ENCODE data around the gene ALG14.

The ALG14 gene

GRCh38 chr1:94980582-94981574 lies 91.9 kb downstream of the ALG14 start:
- no peak for TF ChIP-seq POLR2A (IDR thresholded peaks at IDR 0.05; ENCODE audit: low read depth, low read length)
- FAIRE-seq: no peak

GRCh38 chr1:94979656-94980581 lies 92.8 kb downstream of the ALG14 start:
- FAIRE-seq (no peak), DNase-seq (ENCODE audit: insufficient read length, low spot score) (no peak)

More at GRCh38 chr1:94980582-94981574, 91.9 kb downstream of the ALG14 start:
- DNase-seq (ENCODE audit: insufficient read length, low spot score): no peak

GRCh38 chr1:94979131-94979530 lies 93.6 kb downstream of the ALG14 start:
- DNase-seq (ENCODE audit: insufficient read length, low spot score) (no peak), FAIRE-seq (no peak)
- no peak for TF ChIP-seq POLR2A (IDR thresholded peaks at IDR 0.05; ENCODE audit: low read depth, low read length)

More at GRCh38 chr1:94979656-94980581, 92.8 kb downstream of the ALG14 start:
- TF ChIP-seq POLR2A (IDR thresholded peaks at IDR 0.05; ENCODE audit: low read depth, low read length): no peak

GRCh38 chr1:94978401-94978800 lies 94.3 kb downstream of the ALG14 start:
- TF ChIP-seq POLR2A (IDR thresholded peaks at IDR 0.05; ENCODE audit: low read depth, low read length): no peak
- DNase-seq (ENCODE audit: insufficient read length, low spot score): no peak
- FAIRE-seq: no peak

- FAIRE-seq: no peak
- TF ChIP-seq POLR2A (IDR thresholded peaks at IDR 0.05; ENCODE audit: low read depth, low read length): no peak
- DNase-seq (ENCODE audit: insufficient read length, low spot score): no peak
Measured at GRCh38 chr1:94976971-94977548, 95.7 kb downstream of the ALG14 start.

GRCh38 chr1:94974824-94975223 lies 97.9 kb downstream of the ALG14 start:
- FAIRE-seq (peak; percentile 78), DNase-seq (ENCODE audit: insufficient read length, low spot score) (peak; percentile 40)
- TF ChIP-seq POLR2A (IDR thresholded peaks at IDR 0.05; ENCODE audit: low read depth, low read length): no peak

- DNase-seq (ENCODE audit: insufficient read length, low spot score) (no peak), FAIRE-seq (no peak)
- TF ChIP-seq POLR2A (IDR thresholded peaks at IDR 0.05; ENCODE audit: low read depth, low read length): no peak
Measured at GRCh38 chr1:94974241-94974640, 98.5 kb downstream of the ALG14 start.

- FAIRE-seq (no peak), DNase-seq (ENCODE audit: insufficient read length, low spot score) (no peak)
- no peak for TF ChIP-seq POLR2A (IDR thresholded peaks at IDR 0.05; ENCODE audit: low read depth, low read length)
Measured at GRCh38 chr1:94973309-94973922, 99.3 kb downstream of the ALG14 start.

GRCh38 chr1:94971491-94971924 lies 101.2 kb downstream of the ALG14 start:
- DNase-seq (ENCODE audit: insufficient read length, low spot score): peak; percentile 49
- peak; percentile 96 for FAIRE-seq
- TF ChIP-seq POLR2A (IDR thresholded peaks at IDR 0.05; ENCODE audit: low read depth, low read length): no peak

GRCh38 chr1:94970783-94971182 lies 102.0 kb downstream of the ALG14 start:
- TF ChIP-seq POLR2A (IDR thresholded peaks at IDR 0.05; ENCODE audit: low read depth, low read length): no peak
- DNase-seq (ENCODE audit: insufficient read length, low spot score) (peak; percentile 9), FAIRE-seq (peak; percentile 90)

GRCh38 chr1:94969137-94969536 lies 103.6 kb downstream of the ALG14 start:
- FAIRE-seq (no peak), DNase-seq (ENCODE audit: insufficient read length, low spot score) (no peak)
- no peak for TF ChIP-seq POLR2A (IDR thresholded peaks at IDR 0.05; ENCODE audit: low read depth, low read length)

GRCh38 chr1:94966033-94966432 lies 106.7 kb downstream of the ALG14 start:
- TF ChIP-seq POLR2A (IDR thresholded peaks at IDR 0.05; ENCODE audit: low read depth, low read length): no peak
- DNase-seq (ENCODE audit: insufficient read length, low spot score) (no peak), FAIRE-seq (no peak)

- DNase-seq (ENCODE audit: insufficient read length, low spot score) (no peak), FAIRE-seq (no peak)
- no peak for TF ChIP-seq POLR2A (IDR thresholded peaks at IDR 0.05; ENCODE audit: low read depth, low read length)
Measured at GRCh38 chr1:94963864-94964263, 108.9 kb downstream of the ALG14 start.

Measured in H54 (cell line).